NT2/D1 (cell line): ENCODE measurements around the gene LHFPL3.

Experiments
- YY1 ChIP-seq: IDR thresholded peaks from 2 replicates; pipeline ENCODE4 v1.6.1; 2011; ENCODE audit not compliant: insufficient read length, insufficient read depth
- ZNF274 ChIP-seq: IDR thresholded peaks from 2 replicates; pipeline ENCODE4 v1.6.1; 2011; ENCODE audit warnings: mild to moderate bottlenecking, low read depth, low read length

GRCh38 chr7:104541897-104542296 is 213.5 kb downstream of the LHFPL3 start:
- TF ChIP-seq ZNF274 (no peak), YY1 (no peak)
